D721Med (cell line): ENCODE results near the gene RNF167.
"Not testable (repeated sequence)": the region's sequence is repeated elsewhere in the genome, so short reads cannot be mapped to it uniquely, and the experiment has no call there.

ENCODE experiments used
- DNase-seq: peaks from one replicate; pipeline ENCODE4 v3.0.0; 2011; ENCODE audit warnings: low spot score; ENCODE audit not compliant: insufficient read length
- FAIRE-seq: peaks from 2 replicates; lab custom pipeline; 2011; peaks lifted over from hg19 to GRCh38; lab: Jason Lieb, UNC
- TF ChIP-seq, protein P1 (sequence below): IDR thresholded peaks from 2 replicates; pipeline ENCODE4 v1.5.1; 2012; ENCODE audit warnings: mild to moderate bottlenecking, control low read depth; ENCODE audit not compliant: insufficient read depth; ENCODE audit errors: missing control alignments

Gene RNF167

DNA sequence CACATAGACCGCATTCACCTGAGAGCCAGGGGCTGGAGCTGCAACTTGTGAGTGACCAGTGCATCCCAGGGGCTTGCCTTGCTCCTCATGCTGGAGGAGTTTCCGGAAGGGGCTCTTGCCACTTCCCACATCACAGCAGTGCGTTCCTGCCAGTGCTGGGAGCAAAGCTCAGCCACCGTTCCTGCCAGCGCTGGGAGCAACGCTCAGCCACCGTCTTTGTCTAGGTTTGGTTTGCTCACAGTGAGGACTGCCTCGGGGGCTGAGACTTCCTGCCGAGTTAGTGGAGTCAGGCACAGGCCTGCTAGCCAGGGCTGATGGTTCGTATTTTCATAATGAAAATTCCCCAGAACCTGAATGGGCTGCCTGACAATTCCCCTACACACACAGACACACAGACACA lies 31.8 kb upstream of the RNF167 start:
- no peak for FAIRE-seq
- DNase-seq: no peak
- TF ChIP-seq, protein P1, sequence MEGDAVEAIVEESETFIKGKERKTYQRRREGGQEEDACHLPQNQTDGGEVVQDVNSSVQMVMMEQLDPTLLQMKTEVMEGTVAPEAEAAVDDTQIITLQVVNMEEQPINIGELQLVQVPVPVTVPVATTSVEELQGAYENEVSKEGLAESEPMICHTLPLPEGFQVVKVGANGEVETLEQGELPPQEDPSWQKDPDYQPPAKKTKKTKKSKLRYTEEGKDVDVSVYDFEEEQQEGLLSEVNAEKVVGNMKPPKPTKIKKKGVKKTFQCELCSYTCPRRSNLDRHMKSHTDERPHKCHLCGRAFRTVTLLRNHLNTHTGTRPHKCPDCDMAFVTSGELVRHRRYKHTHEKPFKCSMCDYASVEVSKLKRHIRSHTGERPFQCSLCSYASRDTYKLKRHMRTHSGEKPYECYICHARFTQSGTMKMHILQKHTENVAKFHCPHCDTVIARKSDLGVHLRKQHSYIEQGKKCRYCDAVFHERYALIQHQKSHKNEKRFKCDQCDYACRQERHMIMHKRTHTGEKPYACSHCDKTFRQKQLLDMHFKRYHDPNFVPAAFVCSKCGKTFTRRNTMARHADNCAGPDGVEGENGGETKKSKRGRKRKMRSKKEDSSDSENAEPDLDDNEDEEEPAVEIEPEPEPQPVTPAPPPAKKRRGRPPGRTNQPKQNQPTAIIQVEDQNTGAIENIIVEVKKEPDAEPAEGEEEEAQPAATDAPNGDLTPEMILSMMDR: no peak

DNA sequence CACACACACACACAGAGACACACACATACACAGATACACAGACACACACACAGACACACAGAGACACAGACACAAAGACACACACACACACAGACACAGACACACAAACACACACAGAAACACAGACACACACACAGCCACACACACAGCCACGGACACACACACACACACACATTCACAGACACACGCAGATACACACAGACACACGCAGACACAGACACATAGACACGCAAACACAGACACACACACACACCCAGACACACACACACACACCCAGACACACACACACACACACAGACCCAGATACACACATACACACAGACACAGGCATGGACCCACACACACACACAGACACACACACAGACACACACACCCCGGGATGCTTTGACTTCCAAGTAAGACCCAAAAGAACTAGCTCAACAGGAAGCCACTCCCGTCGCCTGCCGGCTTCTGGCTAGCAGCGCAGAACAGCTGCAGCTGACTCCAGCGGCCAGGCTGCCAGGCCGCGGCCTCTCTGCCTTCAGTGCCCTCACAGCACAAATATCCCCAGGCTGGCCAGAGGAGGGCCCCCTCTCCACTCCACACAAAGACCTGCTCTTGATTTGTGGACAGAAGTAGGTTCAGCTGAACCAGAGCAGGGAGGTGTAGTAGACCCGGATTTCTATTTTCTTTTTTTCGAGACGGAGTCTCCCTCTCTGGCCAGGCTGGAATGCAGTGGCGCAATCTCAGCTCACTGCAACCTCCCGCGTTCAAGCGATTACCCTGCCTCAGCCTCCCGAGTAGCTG lies 31.2 kb upstream of the RNF167 start:
- TF ChIP-seq, protein P1: peak; percentile 49
- no peak for FAIRE-seq
- peak; percentile 59 for DNase-seq

DNA sequence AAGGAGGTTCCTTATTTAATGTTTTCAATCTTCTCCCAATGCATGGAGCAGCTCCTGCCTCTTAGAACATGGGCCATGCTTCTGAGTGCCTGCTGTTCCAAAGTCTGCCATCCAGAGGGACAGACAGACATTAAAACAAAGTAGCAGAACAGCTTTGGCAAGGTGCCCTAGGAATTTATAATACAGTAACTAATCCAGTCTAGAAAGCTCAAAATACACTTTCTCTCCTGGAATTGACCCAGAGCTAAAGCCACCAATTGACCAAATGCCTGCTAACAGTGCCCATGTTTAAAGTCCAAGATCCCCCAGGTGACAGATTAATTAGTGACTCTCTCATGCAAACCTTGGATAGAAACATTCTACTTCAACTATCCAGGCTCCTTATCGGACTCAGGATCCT lies 26.1 kb upstream of the RNF167 start:
- FAIRE-seq (no peak), DNase-seq (no peak)
- TF ChIP-seq, protein P1: no peak

DNA sequence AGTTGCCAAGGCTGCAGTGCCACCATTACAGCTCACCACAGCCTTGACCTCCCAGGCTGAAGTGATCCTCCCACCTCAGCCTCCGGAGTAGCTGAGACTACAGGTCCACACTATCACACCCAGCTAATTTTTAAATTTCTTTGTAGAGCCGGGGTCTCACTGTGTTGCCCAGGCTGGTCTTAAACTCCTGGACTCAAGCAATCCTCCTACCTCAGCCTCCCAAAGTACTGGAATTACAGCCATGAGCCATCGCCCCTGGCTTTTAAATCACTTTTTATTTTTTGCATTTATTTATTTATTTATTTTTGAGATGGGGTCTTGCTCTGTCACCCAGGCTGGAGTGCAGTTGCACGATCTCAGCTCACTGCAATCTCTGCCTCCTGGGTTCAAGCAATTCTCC lies 25.5 kb upstream of the RNF167 start:
- not testable (repeated sequence) for FAIRE-seq, DNase-seq

DNA sequence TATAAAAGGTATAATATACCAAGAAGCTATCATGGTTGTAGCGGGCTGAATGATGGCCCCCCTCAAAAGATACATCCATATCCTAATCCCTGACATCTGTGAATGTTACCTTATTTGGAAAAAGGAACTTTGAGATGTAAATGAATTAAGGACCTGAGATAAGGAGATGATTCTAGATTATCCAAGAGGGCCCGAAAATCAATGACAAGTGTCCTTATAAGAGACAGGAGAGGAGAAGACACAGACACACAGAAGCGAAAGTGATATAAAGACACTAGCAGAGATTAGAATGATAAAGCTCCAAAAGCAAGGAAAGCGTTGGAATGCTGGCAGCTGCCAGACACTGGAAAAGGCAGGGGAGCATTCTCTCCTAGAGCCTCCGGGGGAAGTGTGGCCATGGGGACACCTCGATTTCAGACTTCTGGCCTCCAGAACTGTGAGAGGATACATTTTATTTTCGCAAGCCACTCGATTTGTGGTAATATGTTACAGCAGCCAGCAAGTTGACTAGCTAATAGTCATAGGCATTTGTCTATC lies 20.5 kb upstream of the RNF167 start:
- TF ChIP-seq, protein P1: no peak
- peak; percentile 22 for DNase-seq
- no peak for FAIRE-seq

DNA sequence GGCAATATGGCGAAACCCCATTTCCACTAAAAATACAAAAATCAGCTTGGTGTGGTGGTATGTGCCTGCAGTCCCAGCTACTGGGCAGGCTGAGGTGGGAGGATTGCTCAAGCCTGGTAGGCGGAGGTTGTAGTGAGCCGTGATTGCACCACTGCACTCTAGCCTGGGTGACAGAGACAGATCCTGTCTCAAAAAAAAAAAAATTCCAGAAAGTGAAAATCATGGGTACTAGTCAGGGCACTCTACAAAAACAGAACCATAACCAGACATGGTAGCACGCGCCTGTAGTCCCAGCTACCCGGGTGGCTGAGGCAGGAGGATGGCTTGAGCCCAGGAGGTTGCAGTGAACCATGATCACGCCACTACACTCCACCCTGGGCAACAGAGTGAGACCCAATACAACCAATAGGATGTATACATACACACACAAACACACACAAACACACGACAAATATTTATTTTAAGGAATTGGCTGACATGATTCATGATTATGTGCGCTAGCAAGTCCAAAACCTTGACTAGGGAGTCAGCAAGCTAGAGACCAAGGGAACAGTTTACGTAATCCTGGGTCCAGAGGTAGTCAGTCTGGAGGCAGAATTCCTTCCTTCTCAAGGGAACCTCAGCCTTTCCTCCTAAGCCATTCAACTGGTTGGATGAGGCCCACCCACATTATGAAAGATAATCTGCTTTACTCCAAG lies 19.6 kb upstream of the RNF167 start:
- DNase-seq (no peak), FAIRE-seq (no peak)
- TF ChIP-seq, protein P1: no peak

DNA sequence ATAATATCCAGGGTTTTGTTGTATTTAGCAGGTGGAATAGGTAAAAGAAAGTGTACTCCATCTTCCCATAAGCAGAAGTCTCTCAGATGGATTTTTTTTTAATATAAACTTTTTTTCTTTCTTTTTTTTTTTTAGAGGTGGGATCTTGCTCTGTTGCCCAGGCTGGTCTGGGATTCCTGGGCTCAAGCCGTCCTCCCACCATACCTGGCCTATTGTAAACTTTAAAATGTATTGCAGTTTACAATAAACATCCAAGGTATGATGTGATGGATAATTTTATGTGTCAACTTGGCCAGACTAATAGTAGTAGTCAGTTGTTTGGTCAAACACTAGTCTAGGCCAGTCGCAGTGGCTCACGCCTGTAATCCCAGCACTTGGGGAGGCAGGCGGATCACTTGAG lies 18.7 kb upstream of the RNF167 start:
- no peak for FAIRE-seq
- no peak for DNase-seq
- TF ChIP-seq, protein P1: no peak

DNA sequence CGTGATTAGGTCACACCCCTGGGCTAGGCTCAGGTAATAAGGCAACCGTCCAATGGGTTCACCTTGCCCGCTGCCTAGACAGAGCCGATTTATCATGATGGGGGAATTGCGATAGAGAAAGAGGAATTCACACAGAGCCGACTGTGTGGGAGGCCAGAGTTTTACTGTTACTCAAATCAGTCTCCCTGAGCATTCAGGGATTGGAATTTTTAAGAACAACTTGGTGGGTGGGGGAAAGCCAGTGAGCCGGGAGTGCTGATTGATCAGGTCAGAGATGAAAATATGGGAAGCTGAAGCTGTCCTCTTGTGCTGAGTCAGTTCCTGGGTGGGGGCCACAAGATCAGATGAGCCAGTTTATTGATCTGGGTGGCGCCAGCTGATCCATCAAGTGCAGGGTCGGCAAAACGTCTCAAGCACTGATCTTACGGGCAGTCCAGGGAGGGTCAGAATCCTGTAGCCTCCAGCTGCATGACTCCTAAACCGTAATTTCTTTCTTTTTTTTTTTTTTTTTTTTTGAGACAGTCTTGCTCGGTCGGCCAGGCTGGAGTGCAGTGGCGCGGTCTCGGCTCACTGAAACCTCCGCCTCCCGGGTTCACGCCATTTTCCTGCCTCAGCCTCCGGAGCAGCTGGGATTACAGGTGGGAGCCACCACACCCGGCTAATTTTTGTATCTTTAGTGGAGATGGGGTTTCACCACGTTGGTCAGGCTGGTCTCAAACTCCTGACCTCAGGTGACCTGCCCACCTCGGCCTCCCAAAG lies 13.3 kb upstream of the RNF167 start:
- not testable (repeated sequence) for DNase-seq

More for the DNA sequence above, 13.3 kb upstream of the RNF167 start:
- not testable (repeated sequence) for FAIRE-seq
